Measurements from ENCODE around the gene ADCY2. TPM values are rescaled to one million over a fixed set of nuclear protein-coding genes. Genes with fewer than 3 reads are reported as not detected.
"Not testable (repeated sequence)": the region's sequence is repeated elsewhere in the genome, so short reads cannot be mapped to it uniquely, and the experiment has no call there.

Gene ADCY2
- total RNA-seq, 2 experiments from 2014 or later, result not detected

GRCh38 chr5:7422316-7423106 lies 26.6 kb downstream of the ADCY2 start:
- no peaks in the 10 kb centered on the region for H3K36me3 ChIP-seq (ENCODE audit: insufficient read depth, low read length)
- no peak for TF ChIP-seq CTCF (conservative IDR thresholded peaks at IDR 0.05; ENCODE audit: low read length)
- no peak for TF ChIP-seq EZH2phosphoT487 (IDR thresholded peaks at IDR 0.05; ENCODE audit: borderline replicate concordance, low read depth, low read length)
- no peak overlapping the region for H3K27ac ChIP-seq (ENCODE audit: low read depth, low read length, poor library complexity, severe bottlenecking)
- H3K9me2 ChIP-seq (ENCODE audit: insufficient read depth, low read length), result no peaks in the 10 kb centered on the region
- no peak overlapping the region for H3K4me2 ChIP-seq (ENCODE audit: low read length)
- H3K4me3 ChIP-seq (ENCODE audit: low read depth, low read length, poor library complexity, severe bottlenecking), result no peak overlapping the region
- intact Hi-C loops (cut with micrococcal nuclease; ENCODE audit: unreplicated experiment), result no loop called here
- no peaks in the 10 kb centered on the region for H3K79me2 ChIP-seq (ENCODE audit: insufficient read depth, low read depth, low read length)
- ChIA-PET POLR2A (interaction anchor here (0.7 kb wide), 1 partner anchor 387 kb away, joined by 3 read pairs; no protein-coding TSS in a partner anchor), CTCF (ENCODE audit: unreplicated experiment) (no interaction called here)
- no peak for DNase-seq (ENCODE audit: low spot score)
- H2AFZ ChIP-seq (ENCODE audit: low read length), result no peak overlapping the region
- no peaks in the 10 kb centered on the region for H3K4me1 ChIP-seq (ENCODE audit: insufficient read depth, low read length, poor library complexity, severe bottlenecking)
- no TSS peak for BruUV-seq (replicated peaks)
- no peaks in the 10 kb centered on the region for H3K9me3 ChIP-seq (ENCODE audit: low read length)
- no peaks in the 10 kb centered on the region for H4K20me1 ChIP-seq (ENCODE audit: insufficient read depth, low read length)

- POLR2A ChIA-PET; H4K20me1 ChIP-seq (ENCODE audit: insufficient read depth, low read length); BruUV-seq (replicated peaks); H3K36me3 ChIP-seq (ENCODE audit: insufficient read depth, low read length); H3K9me3 ChIP-seq (ENCODE audit: low read length); intact Hi-C loops (cut with micrococcal nuclease; ENCODE audit: unreplicated experiment); H3K4me3 ChIP-seq (ENCODE audit: low read depth, low read length, poor library complexity, severe bottlenecking); DNase-seq (ENCODE audit: low spot score); H3K9me2 ChIP-seq (ENCODE audit: insufficient read depth, low read length); H3K4me2 ChIP-seq (ENCODE audit: low read length); H3K79me2 ChIP-seq (ENCODE audit: insufficient read depth, low read depth, low read length); H3K27ac ChIP-seq (ENCODE audit: low read depth, low read length, poor library complexity, severe bottlenecking); H3K4me1 ChIP-seq (ENCODE audit: insufficient read depth, low read length, poor library complexity, severe bottlenecking); CTCF ChIA-PET (ENCODE audit: unreplicated experiment); H2AFZ ChIP-seq (ENCODE audit: low read length): not testable (repeated sequence)
Observed at GRCh38 chr5:7423231-7423630, 27.3 kb downstream of the ADCY2 start.

- no peaks in the 10 kb centered on the region for H3K79me2 ChIP-seq (ENCODE audit: insufficient read depth, low read depth, low read length)
Observed at GRCh38 chr5:7425830-7426229, 29.9 kb downstream of the ADCY2 start.

More at GRCh38 chr5:7425830-7426229, 29.9 kb downstream of the ADCY2 start:
- Histone ChIP-seq H3K9me2 (ENCODE audit: insufficient read depth, low read length) (no peaks in the 10 kb centered on the region), H3K4me1 (ENCODE audit: insufficient read depth, low read length, poor library complexity, severe bottlenecking) (no peaks in the 10 kb centered on the region), H3K27ac (ENCODE audit: low read depth, low read length, poor library complexity, severe bottlenecking) (no peak overlapping the region), H3K9me3 (ENCODE audit: low read length) (no peaks in the 10 kb centered on the region), H4K20me1 (ENCODE audit: insufficient read depth, low read length) (no peaks in the 10 kb centered on the region), H3K36me3 (ENCODE audit: insufficient read depth, low read length) (no peaks in the 10 kb centered on the region), H3K4me2 (ENCODE audit: low read length) (no peak overlapping the region), H2AFZ (ENCODE audit: low read length) (no peak overlapping the region), H3K4me3 (ENCODE audit: low read depth, low read length, poor library complexity, severe bottlenecking) (no peak overlapping the region)
- BruUV-seq (replicated peaks), result no TSS peak
- ChIA-PET CTCF (ENCODE audit: unreplicated experiment) (no interaction called here), POLR2A (no interaction called here)
- TF ChIP-seq CTCF (conservative IDR thresholded peaks at IDR 0.05; ENCODE audit: low read length) (no peak), EZH2phosphoT487 (IDR thresholded peaks at IDR 0.05; ENCODE audit: borderline replicate concordance, low read depth, low read length) (no peak)
- DNase-seq (ENCODE audit: low spot score), result no peak
- intact Hi-C loops (cut with micrococcal nuclease; ENCODE audit: unreplicated experiment), result no loop called here

Data from OCI-LY7 (cell line).